ENCODE measurements around the gene IRF2BPL.

Gene IRF2BPL

DNA sequence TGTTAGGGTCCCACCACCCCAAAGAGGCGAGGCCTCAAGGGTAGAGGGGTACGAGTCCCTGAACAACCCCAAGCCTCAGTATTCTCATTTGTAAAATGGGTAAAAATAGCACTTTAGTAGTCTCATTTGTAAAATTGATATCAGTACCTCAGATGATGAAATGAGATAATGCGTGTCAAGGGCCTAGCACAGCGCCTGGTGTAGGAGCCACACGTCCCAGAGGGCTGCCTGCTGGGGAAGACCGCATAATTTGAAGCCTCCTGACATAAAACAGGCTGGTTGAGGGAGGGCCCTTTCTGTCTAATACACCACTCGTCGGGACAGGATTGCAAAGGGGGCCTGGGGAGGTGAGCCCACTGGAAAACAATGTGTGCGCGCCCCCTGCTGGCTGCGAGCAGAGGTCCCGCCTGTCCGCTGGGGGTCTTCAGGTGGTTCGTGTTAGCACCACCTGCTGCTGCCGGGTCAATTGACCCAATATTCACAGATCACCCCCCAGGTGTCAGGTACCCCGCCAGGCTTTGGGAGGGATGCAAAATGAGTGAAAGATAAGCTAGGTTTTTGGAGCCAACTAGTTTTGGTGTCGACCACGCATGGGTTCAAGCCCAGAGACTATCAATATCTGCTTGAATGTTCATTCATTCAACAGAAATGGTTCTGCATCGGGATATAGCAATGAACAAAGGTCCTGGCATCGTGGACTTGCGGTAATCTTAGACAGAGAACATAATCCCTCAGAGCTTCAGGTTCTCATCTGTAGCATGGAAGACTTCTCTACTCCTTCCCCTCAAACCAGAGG, 24.7 kb upstream of the IRF2BPL start:
- DNase-seq, result no peak

DNA sequence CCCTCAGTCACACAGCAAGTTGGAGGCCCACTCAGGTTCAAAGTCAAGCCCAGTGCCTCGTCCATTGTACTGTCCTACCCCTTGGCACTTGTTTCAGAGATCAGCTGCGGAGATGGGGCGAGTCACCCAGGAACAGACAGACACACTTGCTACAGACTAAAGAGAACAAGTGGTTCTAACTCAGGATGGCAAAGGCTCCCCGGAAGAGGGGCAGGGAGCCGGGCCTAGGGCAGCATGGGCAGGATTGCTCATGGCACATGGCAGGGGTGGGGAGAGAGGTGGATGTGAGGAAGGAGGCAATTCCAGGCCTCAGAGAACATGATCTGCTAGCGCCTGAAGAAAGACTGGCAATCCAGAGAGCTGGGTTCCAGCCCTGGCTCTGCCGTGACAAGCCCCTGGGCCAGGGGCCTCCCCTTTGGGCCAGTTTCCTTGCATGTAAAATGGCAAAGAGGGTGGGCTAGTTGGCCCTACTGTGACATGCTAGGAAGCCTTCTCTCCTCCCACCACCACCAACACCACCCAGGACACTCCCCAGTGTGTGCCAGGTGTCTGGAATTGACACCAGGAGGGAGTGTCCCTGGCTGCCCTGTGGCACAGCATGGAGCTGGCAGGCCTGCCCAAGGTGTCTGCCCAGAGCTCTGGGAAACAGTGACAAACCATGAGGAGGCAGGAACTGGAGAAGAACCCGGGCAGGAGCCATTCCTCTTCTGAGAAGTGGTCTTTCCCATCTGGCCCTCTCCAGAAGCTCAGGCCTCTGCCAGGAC, 24.0 kb upstream of the IRF2BPL start:
- DNase-seq, result no peak

DNA sequence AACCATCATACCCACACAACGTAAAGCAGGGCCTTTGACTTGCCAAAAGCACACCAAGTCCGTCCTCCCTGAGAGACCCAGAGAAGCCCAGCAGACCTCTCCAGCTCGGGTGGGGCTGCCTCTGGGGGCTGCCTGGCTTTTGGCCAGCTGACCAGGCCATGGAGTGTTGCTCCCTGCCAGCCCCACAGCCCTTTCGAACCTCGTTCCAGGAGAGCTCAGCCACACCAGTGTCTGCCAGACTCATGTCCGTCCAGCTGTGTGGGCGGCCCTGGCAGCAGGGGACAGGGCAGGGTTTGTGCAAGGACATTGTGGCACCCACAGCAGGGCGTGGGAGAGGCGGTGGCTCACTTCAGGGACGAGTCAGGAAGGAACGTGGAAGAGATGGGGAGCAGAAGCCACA, 22.6 kb upstream of the IRF2BPL start:
- DNase-seq, result no peak

DNA sequence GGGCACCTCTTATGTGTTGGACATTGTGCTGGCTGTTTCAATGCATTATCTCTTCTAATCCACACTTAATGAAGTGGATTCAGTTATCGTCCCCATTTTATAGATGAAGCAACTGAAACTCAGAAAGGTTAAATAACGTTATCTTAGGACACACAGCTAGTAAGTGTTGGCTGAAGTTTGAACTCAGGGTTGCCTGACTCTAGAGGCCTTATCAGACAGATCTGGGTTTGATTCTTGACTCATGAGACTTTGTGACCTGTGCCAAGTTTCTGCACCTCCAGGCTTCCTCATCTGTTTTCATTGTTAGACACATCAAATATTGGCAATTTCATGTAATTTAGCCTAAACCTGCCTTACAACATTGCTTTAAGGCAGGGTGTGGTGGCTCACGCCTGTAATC, 18.2 kb upstream of the IRF2BPL start:
- no peak for DNase-seq

DNA sequence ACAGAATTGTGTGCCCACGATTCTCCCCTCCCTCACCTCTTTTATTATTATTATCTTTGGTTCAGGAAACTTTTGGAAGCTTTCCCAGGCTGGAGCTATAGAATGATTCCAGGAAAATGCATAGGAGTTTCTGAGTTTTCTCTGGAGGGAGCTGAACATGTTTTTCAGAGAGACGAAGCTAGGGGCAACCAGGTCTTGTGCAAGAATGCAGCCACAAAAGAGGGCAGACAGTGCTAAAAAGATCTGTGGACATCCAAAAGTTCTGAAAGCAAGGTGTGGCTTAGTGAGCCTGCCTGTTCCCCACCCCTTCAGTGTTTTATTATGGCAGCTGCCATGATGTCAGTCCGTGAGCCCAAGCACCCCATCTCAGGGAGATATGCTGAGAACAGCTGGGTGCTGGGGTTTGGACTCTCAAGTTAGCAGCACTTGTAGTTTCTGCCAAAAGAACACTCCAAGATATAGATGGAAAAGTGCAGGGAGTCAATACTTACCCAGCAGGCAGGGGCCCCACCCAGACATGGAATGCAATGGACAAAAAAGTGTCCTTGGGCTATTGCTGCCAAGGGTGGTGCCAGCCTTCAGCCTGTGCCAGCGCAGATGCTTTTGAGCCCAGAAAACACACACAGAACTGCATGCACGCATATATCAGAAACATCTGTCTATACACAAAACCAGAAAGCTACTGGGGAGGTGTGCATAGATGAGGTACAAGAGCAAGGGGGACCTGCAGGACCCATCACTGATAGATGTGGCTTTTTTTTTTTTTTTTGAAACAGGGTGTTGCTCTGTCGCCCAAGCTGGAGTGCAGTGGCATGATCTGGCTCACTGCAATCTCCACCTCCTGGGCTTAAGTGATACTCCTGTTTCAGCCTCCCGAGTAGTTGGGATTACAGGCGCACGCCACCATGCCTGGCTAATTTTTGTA, 17.0 kb upstream of the IRF2BPL start:
- DNase-seq, result no peak

DNA sequence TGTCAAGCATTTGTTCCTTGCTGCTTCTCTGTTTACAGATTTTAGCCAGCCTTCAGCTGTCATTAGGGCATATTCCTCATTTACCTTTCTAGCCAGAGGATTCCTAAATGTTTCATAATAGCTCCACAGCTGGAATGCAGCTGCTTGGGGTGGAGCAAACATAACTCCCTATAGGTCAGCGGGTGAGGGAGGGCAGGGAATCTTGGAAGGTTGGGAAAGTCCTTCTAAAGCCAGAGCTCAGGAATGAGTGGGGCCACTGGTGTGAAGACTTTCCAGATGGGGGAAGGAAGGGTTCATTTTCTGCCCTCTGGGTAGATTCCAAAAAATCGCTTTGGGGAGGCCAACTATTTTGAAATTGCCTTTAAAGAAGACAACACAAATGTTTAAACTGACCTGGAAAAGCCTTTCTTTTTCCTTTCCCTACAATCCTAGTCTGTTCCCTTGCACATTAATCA, 16.3 kb upstream of the IRF2BPL start:
- no peak for DNase-seq

DNA sequence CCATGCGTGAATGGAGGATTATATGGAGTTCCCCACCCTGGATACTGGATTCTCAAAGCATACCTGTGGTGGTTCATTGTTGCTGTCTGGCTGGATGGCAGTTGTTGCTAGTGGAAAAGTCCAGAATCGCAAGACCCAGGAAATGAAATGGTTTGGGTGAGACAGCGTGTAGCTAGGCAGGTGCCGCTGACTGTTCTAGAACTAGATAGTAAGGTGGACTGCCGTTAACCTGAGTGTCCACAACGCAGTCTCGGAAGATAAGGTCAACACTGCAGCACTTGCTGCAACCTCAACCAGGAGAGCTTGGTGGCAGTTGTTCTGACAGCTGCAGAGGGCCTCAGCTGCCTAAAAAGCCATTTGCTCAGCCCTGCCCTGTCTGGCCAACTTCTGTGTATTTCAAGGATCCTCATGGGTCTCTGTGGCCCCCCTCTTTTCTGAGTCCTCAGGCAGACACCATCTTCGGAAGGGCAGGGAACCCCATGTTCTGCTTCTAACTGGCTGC, 15.5 kb upstream of the IRF2BPL start:
- no peak for DNase-seq

DNA sequence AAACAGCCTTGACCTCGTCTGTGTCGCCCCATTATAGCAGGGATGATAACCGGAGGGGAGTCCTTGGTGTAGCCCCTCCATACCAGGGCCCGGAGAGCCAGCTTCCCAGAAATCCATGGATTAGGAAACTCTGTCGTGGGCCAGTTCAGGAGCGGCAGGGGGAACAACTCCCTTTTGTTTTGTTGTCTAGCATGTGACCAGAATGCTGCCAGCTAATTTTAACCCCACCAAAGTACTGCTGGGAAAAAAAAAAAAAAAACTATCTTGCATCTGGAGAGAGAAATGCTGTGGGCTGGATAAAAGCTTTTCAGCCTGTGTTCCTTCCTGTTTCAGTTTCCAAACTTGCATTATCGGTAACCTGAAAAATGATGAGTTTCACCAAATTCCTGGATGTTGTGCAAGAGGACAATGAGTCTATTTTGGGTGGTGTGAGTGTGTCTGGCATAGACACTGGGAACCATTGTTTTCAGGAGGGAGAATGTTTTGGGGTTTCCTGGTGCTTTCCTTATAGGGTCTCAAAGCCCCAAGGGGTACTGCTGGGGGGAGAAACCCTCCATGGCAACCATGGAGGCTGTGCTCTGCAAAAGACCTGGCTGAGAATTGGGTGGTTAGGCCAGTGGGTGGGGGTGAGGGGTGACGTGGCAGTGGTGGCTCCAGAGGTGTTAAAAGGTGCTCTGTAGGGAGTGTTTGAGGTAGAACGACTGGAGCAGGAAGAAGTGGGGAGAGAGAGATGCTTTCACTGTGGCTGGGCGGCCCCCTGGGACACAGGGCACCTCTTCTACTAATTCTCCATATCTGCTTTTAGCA, 14.9 kb upstream of the IRF2BPL start:
- DNase-seq, result peak; percentile 44

DNA sequence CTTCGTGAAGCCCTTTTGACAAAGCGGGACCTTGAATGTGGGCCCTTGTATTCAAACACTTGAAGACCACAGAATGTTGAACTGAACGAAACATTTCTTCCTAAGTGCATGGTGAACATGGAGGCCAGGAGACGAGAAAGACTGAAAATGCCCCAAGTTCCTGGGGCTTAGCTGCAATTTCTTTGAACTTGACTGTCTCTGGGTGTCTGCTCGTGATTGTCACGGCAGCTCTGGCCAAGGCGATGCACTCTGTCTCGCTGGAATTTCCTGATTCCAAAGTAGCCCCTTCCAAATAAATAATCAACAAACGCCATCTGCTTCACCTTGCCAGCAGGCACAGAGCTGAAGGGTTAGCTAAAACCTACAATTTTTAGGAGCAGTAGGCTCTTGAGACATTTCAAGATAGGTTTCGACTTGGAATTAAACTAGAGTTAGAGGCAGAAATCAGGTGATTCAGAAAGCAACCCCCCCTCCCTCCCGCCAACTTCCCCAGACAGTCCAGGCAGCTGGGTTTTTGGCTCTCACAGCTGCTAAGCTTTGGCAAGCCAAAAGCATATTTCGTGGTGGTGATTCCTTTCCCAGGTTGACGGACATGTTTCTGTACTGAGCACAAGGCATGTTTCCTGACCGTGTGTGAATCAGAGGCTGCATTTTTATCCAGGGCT, 13.5 kb upstream of the IRF2BPL start:
- DNase-seq, result no peak

DNA sequence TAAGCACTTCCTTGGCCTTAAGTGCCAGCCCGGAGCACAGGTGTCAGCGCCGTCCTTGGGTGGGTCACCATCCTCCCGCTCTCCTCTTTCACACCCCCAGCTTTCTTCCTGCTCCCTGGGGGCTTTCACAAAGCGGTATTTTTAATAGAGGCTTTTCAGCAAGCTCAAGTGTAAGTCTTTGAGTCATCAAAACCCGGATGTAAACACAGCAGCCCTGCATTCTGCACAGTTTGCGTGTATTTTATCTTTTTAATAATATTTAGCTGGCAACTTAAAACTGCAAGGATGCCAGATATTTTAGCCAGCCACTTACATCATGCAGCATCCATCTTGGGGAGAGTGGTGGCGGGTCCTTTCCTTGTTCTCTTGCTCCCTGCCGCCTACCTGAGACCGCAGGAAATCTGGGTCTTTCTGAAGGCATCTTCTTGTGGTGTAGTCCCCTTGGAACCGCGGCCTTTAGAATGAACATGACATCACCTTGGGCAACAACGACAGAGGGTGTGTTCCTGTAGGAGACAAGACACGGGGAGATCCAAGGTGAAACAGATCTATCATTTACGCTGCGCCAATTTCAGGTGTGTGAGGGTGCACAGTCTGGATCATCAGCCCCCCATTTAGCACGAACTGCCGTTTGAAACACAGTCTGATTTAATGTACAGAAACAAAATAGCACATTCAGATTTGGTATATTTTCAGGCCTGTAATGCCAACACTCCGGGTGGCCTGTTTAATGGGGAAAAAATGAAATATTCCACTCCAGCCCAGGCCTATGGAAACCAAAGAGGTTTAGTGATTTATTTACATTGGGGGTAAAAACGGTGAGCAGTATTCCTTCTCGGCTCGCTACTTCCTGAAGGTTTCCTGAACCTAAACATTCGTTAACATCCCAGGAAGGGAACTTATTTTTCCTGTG, 12.5 kb upstream of the IRF2BPL start:
- DNase-seq, result no peak

DNA sequence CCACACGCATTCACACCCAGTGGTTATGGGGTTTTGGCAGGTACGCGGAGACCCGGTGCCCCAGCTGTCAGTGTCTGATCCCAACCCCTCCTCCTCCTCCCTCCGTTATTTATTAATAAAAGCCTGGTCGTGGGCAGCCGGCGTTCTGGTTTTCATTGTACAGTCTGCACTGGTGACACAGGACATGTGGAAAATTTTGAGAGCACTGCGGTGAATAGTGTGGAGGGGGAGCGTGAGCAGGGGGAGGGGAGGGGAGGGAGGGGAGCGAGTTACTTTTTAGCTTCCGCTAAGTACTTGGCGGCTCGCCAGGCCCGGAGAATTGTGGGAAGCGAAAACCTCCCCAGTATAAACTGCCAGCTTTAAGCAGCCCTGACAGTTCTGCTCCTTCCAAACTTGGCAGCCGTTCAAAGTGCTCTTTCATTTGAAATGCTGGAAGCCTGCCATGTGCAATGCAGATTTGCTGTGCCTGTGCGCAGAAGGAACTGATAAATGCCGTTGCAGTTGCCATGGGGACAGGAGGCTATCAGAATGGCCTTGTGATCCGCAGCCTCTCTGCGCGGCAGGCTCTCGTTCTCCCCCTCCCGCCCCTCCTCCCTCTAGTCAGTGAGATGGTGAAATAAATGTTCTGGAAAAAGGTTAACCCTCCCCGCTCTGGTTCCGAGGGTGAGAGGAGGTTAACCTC, 11.7 kb upstream of the IRF2BPL start:
- peak; percentile 72 for DNase-seq

DNA sequence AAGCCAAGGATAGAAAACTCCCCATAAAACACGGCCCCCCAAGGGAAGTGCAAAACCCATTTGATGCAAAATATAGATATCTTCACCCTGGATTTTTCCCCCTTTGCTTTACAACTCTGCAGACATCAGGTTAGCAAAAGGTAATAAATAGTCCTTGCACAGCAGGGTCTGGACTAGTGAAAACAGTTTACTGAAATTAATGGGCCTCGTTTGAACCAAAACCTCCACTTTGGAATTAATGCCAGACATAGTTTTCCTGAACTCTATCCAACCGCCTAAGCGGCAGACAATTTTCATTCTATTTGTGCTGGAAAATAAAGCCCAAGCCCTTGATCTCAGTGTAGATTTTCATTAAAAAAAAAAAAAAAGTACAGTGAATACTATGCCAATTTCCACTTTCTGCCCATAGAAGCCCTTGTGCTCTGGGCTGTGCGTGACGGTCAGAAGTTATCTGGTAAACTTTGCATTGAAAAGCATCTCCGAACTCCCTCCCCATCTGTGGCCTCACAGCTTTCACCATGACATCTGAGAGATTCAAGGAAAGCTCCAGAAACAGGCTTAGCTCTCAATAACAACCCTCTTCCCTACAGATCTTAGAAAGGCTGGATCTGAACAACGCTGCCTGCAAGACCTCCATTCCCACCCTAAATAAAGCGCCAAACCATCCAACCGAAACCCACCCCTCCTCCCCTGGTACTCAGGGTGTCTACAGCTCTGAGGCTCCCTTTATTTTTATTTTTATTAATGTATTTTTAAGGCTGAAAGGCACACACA, 11.0 kb upstream of the IRF2BPL start:
- no peak for DNase-seq

DNA sequence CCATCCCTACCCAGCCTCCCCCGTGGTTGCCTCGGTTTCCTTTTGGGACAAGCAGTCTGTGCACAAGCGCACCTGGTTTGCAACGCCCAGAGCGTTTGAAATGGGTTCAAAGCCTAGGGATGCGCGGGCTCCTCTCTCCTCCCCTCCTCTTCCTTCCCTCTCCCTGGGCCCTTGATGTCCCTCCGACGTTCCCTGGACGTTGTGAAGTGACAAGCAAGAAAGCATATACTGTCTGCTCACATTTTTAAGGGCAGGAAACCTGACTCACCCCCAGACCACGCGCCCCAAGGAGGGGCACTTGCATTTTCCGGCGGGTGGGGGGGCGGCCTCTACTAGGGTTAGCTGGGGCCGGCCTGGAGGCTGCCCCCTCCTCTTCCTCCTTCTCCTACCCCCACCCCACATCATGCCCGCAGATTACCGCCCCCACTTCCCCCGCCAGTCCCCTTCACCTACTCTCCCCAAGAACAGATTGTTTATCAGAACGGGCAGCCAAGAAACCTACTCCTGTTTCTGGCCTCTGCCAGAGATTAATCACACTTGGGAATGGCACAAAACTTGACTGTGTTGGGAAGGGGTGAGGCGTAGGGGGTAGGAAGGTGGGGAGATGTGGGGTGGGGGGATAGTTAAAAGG, 9.5 kb upstream of the IRF2BPL start:
- DNase-seq, result no peak

DNA sequence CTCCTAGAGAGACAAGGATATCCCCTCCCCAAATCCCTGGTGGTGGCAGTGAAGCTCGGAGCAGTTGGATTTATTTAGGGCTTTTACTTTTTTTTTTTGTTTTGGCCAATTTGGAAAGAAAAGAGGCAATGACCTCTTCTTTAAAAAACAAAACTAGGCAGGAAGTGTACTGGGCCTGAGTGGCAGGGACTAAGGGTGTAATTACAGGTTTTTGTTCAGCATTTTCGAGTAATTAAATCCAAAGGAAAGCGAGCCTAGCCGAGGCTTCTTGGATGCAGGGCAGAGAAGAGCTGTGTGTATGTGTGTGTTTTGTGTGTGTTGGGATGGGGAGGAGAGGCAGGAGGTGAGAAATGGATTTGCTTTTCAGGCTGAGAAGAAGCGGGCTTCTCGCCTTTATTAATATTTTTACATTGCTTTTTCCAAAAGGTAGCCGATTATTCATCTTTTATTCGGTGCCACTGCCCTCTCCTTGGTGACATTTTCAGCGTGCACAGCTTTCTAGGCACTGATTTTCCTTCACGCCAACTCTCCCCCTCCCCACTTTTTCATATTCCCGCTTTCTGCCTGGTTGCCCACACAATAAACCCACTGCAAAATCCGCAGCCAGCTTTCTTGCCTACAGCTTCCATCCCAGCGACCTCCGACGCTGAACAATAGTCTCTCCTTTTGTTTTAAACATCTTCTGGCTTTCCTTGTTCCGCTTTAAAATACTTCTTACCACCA, 8.9 kb upstream of the IRF2BPL start:
- DNase-seq, result no peak

DNA sequence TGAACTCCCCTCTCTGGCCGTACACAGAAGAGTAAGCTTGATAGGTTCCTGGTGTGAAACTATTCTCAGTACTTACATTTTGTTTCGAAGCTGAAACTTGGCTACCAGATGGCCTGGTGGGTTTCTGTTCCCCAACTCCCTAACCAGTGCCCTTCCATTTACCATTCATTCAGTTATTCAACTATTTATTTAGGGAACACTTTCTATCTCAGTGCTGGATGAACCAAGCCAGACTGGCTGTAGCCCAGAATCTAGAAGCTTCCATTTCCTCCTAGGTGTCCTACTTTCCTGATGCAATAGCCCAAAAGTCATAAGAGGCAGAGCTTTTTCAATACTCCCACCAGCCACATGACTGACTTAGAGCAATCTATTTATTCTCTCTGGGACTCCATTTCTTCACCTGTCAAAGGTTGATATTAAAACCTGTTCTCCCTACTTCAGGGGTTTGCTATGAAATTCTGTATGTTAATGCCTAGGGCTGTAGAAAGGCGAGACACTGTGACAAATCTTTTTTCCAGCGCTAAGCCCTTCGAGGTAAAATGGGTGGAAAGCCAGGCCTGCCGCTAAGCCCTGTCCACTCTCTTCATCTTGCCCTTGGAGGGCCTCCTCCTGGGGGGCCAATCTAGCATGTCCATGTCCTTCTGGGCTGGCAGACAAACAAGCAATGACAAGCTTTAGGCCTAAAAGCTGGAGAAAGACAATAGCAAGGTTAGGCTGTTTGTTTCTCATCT, 8.1 kb upstream of the IRF2BPL start:
- DNase-seq, result no peak

DNA sequence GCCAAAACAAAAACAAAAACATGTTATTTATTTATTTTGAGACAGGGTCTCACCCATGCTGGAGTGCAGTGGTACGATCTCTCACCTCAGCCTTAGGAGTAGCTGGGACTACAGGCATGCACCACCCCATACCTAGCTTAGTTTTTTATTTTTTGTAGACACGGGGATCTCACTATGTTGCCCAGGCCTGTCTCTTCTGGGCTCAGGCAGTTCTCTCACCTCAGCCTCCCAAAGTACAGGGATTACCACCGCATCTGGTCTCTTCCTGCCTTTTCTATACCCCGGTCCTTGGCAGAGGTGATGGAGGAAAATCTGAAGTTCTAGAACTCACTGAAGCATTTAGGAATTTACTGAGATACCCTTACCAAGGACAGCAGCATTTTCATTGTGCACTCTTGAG, 6.8 kb upstream of the IRF2BPL start:
- no peak for DNase-seq

All from SIG-M5 (cell line).